Measurements from ENCODE around the gene NFE2L3.
"Not testable (repeated sequence)": the region's sequence is repeated elsewhere in the genome, so short reads cannot be mapped to it uniquely, and the experiment has no call there.

Gene NFE2L3

DNA sequence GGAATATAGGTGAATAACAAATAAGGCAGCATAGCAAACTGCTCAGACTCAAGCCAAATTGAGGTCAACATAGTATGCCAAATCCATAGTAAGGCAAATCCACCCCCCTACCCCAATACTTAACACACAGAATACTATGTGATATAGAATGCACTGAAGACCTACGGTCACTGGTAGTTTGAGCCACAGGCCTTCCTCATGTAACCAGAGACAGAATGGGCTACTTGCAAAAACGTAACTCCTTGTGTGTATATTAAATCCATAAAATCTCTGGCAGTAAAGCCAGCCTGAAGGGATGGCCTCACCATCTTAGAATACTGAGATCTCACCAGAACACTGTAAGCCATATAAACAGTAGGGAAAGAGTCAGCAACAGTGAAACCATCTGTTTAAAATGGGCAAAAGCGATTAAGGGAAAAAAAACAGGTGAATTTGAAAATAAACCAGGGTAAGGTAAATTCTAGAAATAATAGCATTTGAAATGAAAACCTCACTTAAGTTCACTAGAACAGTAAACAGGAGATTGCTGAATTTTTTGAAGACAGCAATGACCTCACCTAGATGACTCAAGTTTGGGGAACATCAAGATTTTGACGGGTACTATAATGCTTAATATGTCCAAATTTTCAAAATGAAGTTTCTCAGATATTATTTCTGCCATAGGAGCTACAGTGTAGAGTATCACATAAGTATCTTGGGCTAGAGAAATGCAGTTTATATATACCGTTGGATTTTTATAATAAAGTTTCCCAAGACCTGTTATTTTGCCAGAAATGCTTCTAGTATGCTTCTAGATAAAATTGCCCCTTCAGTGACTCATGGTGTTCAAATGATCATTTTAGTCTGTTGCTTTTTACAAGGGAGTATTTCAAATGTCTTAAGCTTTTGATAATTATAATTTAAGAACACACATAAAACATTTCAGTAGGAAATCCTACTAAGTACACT, 34.6 kb downstream of the NFE2L3 start:
- DNase-seq (ENCODE audit: low read depth in 3 of 3): no peak

DNA sequence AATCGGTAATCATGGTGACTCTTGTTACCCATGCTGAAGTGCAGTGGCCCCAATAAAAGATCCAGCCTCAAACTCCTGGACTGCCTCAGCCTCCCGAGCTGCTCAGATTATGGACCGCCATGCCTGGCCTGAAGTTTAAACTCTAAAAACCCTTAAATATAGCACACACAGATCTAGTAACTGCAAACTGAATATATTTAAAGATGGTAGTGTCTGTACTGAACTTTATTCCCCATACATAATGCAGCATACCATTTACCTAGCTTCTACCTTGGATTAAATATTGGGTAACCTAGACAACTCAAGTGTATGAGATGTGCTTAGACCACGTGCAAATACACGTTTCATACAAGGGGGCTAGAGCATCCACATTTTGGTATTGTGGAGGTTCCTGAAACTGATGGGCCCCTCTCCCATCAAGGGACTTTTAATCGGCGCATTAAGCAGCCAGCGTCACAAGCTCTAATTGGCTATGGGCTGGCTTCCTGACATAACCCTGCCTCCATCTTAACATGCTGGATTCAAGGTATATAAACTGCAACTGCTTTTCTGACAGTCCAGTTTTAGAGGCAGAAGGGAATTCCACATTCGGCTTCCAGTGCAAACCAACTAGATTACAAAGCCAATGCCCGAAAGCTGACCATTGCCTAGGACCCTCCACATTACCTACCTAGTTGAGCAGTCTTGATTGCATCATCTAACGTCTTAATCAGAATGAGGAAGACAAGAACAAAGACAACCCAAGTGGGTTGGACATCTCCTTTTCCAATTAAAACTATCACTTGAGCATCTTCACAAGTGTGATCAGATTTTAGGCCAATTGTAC, 35.6 kb downstream of the NFE2L3 start:
- no peak for DNase-seq (ENCODE audit: low read depth in 3 of 3)

DNA sequence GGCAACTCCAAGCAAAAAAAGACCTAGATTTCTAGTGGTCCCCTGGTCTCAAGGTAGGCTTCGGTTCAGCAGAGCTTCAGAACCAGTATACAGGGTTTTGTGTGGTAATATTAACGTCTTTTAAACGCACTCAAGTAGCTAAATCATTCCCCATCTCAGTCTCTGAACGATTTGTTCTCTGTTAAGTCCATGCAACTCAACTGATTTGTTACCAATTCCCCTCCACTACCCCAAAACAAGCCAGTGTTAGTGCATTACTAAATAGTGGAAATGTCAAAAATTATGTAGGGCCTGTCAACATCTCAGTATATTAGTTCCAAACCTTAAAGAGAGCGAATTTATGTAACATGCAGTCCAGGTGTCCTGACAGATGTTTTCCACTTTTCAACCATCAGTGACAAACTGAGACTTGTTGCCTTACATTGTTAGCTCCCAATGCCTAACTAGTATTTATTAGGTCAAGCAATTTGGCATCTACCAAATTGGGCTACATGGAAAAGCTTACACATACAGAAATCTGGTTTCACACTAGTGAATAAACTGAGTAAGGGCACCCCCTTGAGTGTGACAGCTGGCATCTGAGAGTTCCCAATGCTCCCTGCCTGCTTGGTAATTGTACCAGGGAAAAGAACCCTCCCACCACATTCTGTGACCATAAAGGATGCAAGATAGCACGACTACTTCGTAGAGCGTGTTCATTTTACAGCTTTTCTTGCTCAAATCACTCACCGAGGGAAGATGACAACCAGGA, 36.4 kb downstream of the NFE2L3 start:
- no peak for DNase-seq (ENCODE audit: low read depth in 3 of 3)

DNA sequence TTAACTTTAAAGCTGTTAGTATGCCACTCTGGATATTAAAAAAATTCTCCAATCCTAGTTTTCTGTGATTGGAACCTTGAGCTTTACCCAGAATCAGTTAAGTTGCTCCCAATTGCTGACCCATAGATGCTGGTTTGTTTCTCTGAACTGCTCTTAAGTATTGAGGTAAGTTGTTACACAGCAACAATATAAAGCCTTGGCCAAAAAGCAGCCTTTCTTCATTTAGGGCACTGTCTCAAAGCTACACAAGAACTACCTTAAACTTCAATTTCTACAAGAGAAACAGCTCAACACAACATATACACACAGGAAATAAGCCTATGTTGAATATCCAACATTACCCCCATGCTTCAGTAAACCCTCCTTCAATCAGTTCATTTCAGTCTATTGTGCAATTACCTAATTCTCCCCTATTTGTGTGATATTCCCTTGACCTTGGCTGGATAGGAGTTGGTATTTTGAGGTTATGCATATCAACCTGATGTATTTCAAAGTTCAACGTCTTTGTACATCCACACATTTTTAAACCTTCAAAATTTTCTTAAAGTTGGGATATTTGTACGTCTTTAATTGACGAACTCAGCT, 37.1 kb downstream of the NFE2L3 start:
- no peak for DNase-seq (ENCODE audit: low read depth in 3 of 3)

DNA sequence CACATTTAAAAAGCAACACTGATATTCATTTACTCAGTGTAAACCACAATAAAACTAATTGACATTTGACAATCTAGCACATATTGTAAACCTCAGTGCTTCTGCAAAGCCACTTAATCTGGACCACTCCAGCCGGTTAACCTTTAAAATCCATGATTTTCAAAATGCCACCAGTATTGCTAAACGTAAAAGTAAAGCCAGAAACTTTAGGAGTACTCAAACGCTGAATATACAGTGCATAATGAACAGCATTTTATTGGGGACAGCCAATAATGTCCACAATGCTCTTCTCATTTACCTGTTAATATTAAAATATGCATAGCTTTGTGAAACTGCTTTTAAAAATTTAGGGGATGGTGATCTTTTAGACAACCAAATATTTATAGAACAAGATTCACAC, 37.7 kb downstream of the NFE2L3 start:
- no peak for DNase-seq (ENCODE audit: low read depth in 3 of 3)

DNA sequence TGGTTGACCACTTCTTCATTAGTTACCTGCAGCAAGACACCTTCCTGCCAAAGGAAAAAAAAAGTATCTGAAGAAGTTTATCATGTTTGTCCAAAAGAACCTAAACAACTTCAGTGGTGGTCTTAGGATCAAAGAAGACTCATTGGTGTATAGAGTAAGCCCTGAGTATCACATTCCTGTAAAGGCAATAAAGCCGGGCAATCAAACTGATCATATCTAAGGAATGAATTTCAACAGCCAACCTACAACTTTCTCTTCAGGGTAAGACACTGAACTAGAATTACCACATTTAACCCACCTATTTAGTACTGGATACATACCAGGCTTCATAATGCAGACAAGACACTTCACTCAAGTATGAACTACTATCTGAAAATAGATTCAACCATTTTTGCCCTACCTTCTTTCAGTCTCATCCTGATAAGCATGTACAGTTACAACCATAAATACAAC, 38.4 kb downstream of the NFE2L3 start:
- DNase-seq (ENCODE audit: low read depth in 3 of 3): no peak

DNA sequence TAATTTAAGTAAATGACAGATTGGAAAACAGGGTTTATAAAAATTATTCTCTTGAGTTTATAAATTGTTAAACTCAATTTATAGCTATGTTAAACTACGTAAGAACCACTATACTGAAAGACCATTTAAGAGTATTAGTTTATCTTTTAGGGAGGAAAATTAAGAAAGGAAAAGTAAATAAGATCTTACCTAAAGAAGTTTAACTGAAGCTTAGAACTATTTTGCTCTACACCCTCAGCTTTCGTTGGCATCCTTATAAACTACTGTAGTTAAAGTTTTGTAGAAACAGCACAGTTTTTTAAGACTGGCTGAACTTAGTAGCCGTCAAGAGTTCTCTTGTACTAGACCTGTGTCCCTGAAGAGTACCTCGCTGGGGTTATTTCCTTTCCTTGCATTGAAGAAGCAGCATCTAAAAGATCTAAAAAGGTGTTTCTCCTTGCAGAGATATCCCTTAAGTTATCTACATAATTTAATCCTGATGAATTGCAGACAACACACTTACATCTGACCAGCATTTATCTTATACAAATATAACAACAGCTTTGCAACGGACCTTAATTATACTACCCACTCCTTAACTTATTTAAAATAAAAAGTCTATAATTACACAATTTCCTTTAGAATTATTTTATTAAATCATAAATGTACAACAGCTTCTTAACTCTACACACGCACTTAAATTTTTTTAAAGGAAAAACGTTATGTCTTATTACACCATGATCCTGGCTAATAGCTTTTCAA, 39.4 kb downstream of the NFE2L3 start:
- DNase-seq (ENCODE audit: low read depth in 3 of 3): no peak

DNA sequence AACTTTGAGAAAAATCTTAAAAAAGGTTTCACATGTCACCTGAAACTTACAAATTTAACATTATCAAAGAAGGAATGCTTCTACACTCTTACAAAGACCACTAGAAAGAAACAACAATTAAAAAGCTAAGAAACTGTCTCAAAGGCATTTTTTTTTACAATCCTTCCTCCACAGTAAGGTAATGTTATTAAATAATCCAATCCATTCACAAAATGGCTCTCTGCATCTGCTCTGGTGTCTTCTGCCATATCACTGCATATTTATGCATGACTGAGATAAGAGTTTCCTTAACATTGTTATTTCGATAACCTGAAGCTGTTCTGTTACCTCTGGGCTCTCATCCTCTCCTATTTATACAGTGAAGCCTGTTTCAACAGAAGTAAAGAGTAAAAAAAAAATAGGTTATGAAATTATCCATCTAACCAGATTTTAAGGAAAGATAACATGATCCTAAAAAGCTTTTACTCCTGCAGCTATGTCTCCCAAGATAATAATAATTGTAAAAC, 40.0 kb downstream of the NFE2L3 start:
- DNase-seq (ENCODE audit: low read depth in 3 of 3): no peak

DNA sequence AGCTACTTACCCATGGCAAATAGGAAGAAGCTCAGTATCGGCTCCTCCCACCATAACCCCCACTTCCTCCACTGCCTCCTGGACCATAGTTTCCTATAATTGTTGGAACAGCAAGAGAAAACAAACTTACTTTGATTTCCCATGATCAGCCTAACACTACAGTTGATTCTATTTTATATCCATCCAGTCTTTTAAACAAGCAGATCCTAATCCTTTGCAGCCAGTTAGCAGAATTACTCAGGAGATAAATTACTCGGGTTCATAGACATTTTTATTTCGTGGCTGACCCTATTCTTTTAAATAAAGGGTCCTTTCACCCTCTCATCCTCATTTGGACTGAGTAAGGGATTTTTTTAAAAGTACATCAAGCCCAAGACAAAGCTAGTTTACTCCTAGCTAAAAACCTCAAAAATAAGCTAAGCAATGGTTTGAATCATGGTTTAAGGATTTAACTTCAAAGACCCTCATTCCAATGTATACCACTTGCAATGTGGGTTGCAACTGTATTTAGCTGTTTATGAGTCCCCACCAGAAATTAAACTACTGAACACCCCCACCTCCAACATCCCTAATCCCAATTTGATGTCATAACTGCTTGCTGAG, 40.6 kb downstream of the NFE2L3 start:
- DNase-seq (ENCODE audit: low read depth in 3 of 3): no peak

DNA sequence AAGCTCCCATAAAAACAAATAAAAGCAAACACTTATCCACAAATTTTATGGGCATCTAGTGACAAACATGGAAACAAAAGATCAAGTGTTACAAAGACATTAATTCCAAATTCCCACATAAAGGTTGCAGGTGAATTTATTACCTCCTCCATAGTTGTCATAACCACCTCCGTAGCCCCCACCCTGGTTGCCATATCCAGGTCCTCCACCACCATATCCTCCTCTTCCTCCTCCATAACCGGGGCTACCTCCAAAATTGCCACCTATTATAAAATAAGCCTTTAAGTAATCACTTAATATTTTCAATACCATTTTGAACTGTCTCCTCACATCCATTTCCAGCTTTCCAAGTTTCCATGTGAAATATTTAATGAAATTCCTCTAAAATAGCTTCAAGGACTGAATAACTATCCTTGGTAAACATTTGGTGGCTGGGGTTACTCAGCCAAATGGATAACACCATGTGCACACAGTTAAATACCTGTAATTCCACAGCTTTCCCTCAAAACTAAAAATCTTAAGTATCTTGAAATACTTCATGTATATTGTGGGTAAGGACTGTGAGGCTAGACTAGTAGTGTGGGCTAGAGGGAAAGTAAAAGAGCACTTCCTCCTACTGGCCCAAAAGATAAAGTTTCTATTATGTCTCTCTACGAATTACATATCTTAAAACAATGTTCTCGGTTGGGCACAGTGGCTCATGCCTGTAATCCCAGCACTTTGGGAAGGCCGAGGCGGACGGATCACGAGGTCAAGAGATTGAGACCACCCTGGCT, 41.6 kb downstream of the NFE2L3 start:
- DNase-seq (ENCODE audit: low read depth in 3 of 3): no peak

DNA sequence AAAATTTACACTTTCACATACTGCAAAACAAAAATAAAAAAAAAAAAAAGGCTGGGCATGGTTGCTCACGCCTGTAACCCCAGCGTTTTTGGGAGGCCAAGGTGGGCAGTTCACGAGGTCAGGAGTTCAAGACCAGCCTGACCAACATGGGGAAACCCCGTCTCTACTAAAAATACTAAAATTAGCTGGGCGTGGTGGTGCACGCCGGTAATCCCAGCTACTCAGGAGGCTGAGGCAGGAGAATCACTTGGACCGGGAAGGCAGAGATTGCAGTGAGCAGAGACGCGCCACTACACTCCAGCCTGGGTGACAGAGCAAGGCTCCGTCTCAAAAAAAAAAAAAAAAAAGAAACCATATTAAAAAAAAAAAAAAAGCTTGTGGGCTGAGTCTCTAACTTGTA, 42.8 kb downstream of the NFE2L3 start:
- DNase-seq (ENCODE audit: low read depth in 3 of 3): not testable (repeated sequence)

DNA sequence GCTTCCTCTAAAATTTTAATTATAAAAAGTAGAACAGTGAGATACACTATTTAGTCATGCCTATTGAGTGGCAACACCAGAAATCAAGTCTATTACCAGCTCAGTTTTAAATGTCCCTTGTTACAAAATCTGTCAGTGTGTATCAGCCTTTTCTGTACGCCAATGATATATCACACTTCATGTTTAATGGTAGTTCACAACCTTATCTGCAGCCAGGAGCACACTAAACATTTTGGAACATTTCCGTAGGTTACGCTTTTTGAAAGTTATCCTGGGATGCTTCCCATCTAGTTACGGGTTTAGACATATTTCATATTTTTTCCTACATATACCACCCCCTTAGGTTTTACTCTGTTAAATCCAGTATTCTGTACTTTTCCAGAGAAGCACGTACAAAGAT, 43.2 kb downstream of the NFE2L3 start:
- DNase-seq (ENCODE audit: low read depth in 3 of 3): no peak

DNA sequence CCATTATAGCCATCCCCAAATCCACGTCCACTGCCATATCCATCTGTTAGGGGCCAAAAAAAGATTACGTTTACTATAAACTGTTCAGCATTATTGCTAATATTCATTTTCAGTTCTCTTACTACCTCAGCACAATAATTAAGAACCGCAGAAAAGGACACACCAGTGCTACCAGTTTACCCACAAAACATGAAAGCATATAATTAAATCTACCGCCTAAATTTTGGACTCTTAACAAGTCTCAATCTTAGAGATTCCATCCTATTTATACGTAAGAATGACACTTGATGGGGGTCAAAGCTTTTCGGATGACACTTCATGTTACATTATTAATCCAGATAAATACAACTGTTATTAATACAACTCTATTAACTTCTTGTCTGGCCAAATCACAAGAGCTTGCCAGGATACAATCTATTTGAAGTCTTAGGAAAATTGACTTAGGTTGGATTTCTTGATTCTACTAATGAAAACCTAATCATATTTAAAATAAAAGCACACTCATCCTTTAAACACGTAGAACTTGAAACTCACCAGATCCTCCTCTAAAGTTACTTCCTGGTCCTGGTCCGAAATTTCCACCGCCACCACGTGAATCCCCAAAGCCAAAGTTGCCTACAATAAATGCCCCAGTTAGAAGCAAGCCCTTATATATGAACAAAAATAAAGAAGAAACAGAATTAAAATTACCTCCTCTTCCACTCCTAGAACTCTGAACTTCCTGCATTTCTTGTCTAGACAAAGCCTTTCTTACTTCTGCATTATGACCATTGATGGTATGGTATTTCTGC, 44.1 kb downstream of the NFE2L3 start:
- no peak for DNase-seq (ENCODE audit: low read depth in 3 of 3)

DNA sequence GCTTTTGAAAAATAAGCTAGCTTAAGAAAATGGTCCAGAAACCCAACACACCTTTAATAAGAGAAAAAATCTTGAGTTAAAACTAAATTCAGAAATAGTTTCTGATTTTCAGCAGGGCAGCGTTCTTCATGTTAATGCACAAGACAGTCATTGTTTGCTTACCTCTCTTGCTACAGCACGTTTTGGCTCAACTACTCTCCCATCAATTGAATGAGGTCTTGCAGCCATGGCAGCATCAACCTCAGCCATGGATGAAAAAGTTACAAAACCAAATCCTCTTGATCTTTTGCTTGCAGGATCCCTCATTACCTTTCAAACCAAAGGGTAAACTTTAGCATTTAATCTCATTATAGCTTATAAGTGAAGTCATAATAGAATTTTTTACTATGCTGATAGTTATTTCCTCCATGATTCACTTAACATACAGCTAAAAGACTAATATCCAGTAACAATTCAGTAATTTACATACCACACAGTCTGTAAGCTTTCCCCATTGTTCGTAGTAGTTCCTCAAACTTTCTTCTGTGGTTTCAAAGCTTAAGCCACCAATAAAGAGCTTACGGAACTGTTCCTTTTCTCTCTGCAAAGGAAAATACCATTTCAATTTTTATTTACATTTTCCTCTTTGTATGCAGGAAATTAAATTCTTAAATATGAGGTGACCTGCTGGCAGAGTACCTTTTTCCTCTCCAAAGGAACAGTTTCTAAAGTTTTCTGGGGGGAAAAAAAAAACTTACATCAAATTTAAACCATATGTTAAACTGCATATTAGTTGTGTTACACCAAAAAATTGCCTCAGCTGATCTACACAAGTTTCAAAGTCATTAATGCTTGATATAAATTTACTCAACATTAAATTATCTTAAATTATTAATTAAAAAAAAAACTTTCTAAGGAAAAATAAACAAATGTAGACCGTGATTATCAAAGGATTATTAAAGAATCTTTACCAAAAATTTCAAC, 45.4 kb downstream of the NFE2L3 start:
- no peak for DNase-seq (ENCODE audit: low read depth in 3 of 3)

DNA sequence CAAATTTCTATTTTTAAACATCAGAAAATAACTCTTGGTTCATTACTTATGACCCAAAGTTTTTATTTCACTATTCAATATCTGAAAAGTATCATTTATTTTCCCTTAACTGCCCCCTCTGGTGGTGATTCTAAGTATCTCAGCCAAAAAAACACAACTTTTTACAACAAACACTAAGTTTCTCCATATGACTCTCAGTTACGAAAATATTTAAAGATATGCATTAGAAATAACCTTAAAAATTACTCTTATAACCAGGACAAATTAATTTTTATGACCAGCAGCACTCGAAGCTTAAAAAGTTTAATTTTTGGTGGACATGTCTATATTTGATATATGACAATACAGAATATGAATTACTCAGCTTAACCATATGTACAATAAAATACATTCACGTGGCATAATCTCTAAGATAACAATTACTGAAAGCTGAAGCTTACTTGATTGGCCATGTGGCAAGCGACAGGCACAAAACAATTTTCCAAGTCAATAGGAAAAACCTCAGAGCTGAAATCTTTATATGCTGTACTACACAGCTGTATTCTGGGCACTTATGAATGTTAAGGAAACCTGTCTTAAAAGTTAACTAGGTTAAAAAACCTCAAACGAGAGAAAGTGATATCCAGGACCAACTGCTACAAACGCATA, 46.3 kb downstream of the NFE2L3 start:
- no peak for DNase-seq (ENCODE audit: low read depth in 3 of 3)

DNA sequence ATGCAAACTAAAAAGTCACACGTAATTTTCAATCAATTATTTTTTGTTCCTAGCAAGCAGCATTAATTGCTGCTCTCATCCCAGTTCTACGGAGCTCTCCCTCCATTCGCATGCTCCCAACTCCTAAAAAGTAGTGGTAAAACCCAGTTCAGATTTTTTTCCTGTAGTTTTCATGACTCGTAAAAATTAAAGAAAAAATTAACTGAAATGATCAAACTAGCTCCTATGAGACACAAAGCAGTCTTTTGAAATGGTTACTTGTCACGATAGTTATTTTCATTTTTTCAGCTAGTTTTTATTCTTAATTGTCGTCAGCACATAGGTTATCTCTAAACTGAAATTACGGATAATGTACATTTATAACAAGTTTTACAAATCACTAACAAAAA, 46.8 kb downstream of the NFE2L3 start:
- DNase-seq (ENCODE audit: low read depth in 3 of 3): no peak
